Breast epithelium (tissue), 3 donors: ENCODE data around the gene TMEM182.

ENCODE experiments used
- POLR2A ChIP-seq: fragments of 450-650 bp; IDR thresholded peaks from one replicate; pipeline ENCODE4 v1.6.1; 2016; ENCODE audit warnings: antibody characterized with exemption, mild to moderate bottlenecking, moderate library complexity
- POLR2AphosphoS5 ChIP-seq, 3 donors: sonication (generic); formaldehyde crosslinking; IDR thresholded peaks; one replicate each; pipeline ENCODE4 v1.6.1; 2017; ENCODE audit warnings: antibody characterized with exemption in 3 of 3
- TF ChIP-seq, protein P1 (sequence below), 3 donors: fragments of 450-650 bp; IDR thresholded peaks; one replicate each; pipeline ENCODE4 v1.5.1; 2016 to 2017; ENCODE audit warnings: antibody characterized with exemption in 3 of 3, mild to moderate bottlenecking in 3 of 3, moderate library complexity in 3 of 3

DNA sequence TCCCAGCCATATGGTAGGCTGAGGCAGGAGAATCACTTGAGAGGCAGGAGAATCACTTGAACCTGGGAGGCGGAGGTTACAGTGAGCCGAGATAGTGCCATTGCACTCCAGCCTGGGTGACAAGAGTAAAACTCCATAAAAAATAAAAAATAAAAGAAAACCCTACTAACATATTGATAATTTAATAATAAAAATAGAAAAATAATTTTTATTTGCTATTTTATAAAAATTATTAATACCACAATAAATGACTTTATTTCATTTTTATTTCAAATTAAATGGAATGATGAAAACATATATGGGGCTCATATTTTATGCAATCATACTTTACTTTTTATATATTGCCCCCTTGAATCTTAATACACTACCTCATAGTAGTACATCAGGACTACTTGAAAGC lies 20.4 kb downstream of the TMEM182 start:
- TF ChIP-seq POLR2A = no peak
- TF ChIP-seq, protein P1, sequence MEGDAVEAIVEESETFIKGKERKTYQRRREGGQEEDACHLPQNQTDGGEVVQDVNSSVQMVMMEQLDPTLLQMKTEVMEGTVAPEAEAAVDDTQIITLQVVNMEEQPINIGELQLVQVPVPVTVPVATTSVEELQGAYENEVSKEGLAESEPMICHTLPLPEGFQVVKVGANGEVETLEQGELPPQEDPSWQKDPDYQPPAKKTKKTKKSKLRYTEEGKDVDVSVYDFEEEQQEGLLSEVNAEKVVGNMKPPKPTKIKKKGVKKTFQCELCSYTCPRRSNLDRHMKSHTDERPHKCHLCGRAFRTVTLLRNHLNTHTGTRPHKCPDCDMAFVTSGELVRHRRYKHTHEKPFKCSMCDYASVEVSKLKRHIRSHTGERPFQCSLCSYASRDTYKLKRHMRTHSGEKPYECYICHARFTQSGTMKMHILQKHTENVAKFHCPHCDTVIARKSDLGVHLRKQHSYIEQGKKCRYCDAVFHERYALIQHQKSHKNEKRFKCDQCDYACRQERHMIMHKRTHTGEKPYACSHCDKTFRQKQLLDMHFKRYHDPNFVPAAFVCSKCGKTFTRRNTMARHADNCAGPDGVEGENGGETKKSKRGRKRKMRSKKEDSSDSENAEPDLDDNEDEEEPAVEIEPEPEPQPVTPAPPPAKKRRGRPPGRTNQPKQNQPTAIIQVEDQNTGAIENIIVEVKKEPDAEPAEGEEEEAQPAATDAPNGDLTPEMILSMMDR (IDR thresholded peaks at IDR 0.05) = no peak
- no peak for TF ChIP-seq POLR2AphosphoS5 (IDR thresholded peaks at IDR 0.05)
